K562 (cell line): ENCODE measurements around the gene UBE2L3. TPM values are rescaled to one million over a fixed set of nuclear protein-coding genes. Genes with fewer than 3 reads are reported as not detected.

Experiments used
- ATAC-seq: fragments of 200-7000 bp; cut with Tn5 transposase; 3 replicates; pipeline ENCODE4 v1.9.1; 2020; ENCODE audit warnings: moderate library complexity
- BruUV-seq: library from RNA; stranded (reverse); fragments of 400-500 nt; replicated peaks from 2 replicates; lab custom pipeline; 2021; lab: Mats Ljungman, UMichigan
- CTCF ChIA-PET: fragments of 300-600 bp; formaldehyde crosslinking; extraction: SDS; loops from one replicate; lab custom pipeline; 2021; ENCODE audit warnings: low intra/inter-chr PET ratio; lab: Yijun Ruan, JAX
- POLR2A ChIA-PET: fragments of 300-600, 350-650 bp; sonication (Branson Sonifier 250); formaldehyde crosslinking; extraction: SDS; loops from one replicate; lab custom pipeline; 2021; ENCODE audit warnings: antibody characterized with exemption, inconsistent platforms; lab: Yijun Ruan, JAX
- DNase-seq, 4 experiments: peaks; one replicate each; pipeline versions ENCODE4 v3.0.0 to v3.0.0-alpha.2; 2011 to 2018; ENCODE audit warnings: low spot score in 3 of 4, mixed read lengths in 3 of 4; ENCODE audit errors: extremely low read depth in 1 of 4
- FAIRE-seq: peaks from 2 replicates; lab custom pipeline; 2011; peaks lifted over from hg19 to GRCh38; lab: Jason Lieb, UNC
- H2AFZ ChIP-seq: 2 replicates; pipeline ENCODE4 v1.6.0; 2011; ENCODE audit warnings: low read depth, low read length, control low read depth, inconsistent platforms
- H3K27ac ChIP-seq: fragments of 200-600 bp; 3 replicates; pipeline ENCODE4 v1.8.0; 2011; ENCODE audit warnings: low read depth, mild to moderate bottlenecking, control low read depth, inconsistent platforms, low read length, moderate library complexity, mixed read lengths; ENCODE audit errors: extremely low read depth
- H3K27me3 ChIP-seq, 2 experiments: fragments of 300-600 bp in 1 of 2; 2 replicates in 1 of 2; 3 replicates in 1 of 2; pipeline versions ENCODE4 v1.6.0 to v1.8.0; 2011; ENCODE audit warnings: inconsistent platforms in 2 of 2, low read length in 2 of 2, mild to moderate bottlenecking in 1 of 2, mixed read lengths in 1 of 2, moderate library complexity in 1 of 2; ENCODE audit not compliant: control insufficient read depth in 2 of 2, insufficient read depth in 2 of 2
- H3K36me3 ChIP-seq: fragments of 300-600 bp; 3 replicates; pipeline ENCODE4 v1.8.0; 2011; ENCODE audit warnings: mild to moderate bottlenecking, low read length, inconsistent platforms; ENCODE audit not compliant: control insufficient read depth, insufficient read depth
- H3K4me1 ChIP-seq, 2 experiments: fragments of 200-600 bp in 1 of 2; replicated peaks in 1 of 2; 2 replicates in 1 of 2; 3 replicates in 1 of 2; pipeline versions ENCODE4 v1.5.1 to v1.8.0; 2011; ENCODE audit warnings: inconsistent platforms in 2 of 2, low read length in 2 of 2, mild to moderate bottlenecking in 1 of 2, mixed read lengths in 1 of 2, moderate library complexity in 1 of 2; ENCODE audit not compliant: control insufficient read depth in 2 of 2, insufficient read depth in 2 of 2
- H3K4me2 ChIP-seq: 2 replicates; pipeline ENCODE4 v1.6.1; 2011; ENCODE audit warnings: low read length, control low read depth, inconsistent platforms, mixed read lengths; ENCODE audit not compliant: insufficient read depth
- H3K4me3 ChIP-seq: fragments of 200-600 bp; sonication (generic), shearing (Covaris generic); 2 replicates; pipeline ENCODE4 v1.5.1; 2016; ENCODE audit warnings: control low read depth, inconsistent platforms
- H3K79me2 ChIP-seq: fragments of 200-600 bp; 3 replicates; pipeline ENCODE4 v1.8.0; 2011; ENCODE audit warnings: low read length, inconsistent platforms; ENCODE audit not compliant: control insufficient read depth, insufficient read depth
- H3K9ac ChIP-seq, 2 experiments: 2 replicates each; pipeline versions ENCODE4 v1.6.0 to v1.6.1; 2011; ENCODE audit warnings: low read depth in 2 of 2, low read length in 2 of 2, control low read depth in 1 of 2, inconsistent platforms in 1 of 2, mild to moderate bottlenecking in 1 of 2, mixed read lengths in 1 of 2; ENCODE audit not compliant: insufficient read depth in 1 of 2
- H3K9me1 ChIP-seq: one replicate; pipeline ENCODE4 v1.6.0; 2011; ENCODE audit warnings: inconsistent platforms, mild to moderate bottlenecking, low read length, moderate library complexity; ENCODE audit not compliant: control insufficient read depth, insufficient read depth
- H3K9me3 ChIP-seq: replicated peaks from 2 replicates; pipeline ENCODE4 v1.5.1; 2011; ENCODE audit warnings: low read depth, low read length, inconsistent platforms; ENCODE audit not compliant: control insufficient read depth, insufficient read depth
- H4K20me1 ChIP-seq: replicated peaks from 2 replicates; pipeline ENCODE4 v1.6.1; 2011; ENCODE audit warnings: low read length, inconsistent platforms, mixed read lengths; ENCODE audit not compliant: control insufficient read depth, insufficient read depth
- ADNP ChIP-seq: fragments of 200-800 bp; sonication (Bioruptor generic); IDR thresholded peaks from 2 replicates; pipeline ENCODE4 v1.6.1; 2016; ENCODE audit warnings: missing genetic modification characterization, missing compliant biosample characterization
- MLX ChIP-seq, 2 experiments: fragments of 450-650 bp in 1 of 2; sonication (generic) in 1 of 2; formaldehyde crosslinking; conservative IDR thresholded peaks; 2 replicates each; pipeline versions ENCODE4 v1.4.0 to v1.8.1; 2020 to 2022; ENCODE audit warnings: mild to moderate bottlenecking in 1 of 2, missing genetic modification reagents in 1 of 2
- WGBS: fragments of 100-300 bp; shearing (Covaris generic); methylation state at CpG from one replicate; pipeline ENCODE4 v1.1.6; 2016; ENCODE audit warnings: low coverage, mixed read lengths; ENCODE audit not compliant: insufficient coverage; ENCODE audit errors: missing lambda C conversion rate; 5-methylcytosine and 5-hydroxymethylcytosine counted together
- in situ Hi-C: fragments of 300-500 bp; cut with MboI; formaldehyde crosslinking; loops from 4 replicates; pipeline ENCODE4 v1.15.0; 2018; ENCODE audit warnings: inconsistent platforms, mixed read lengths
- intact Hi-C: fragments of 100-400 bp; cut with micrococcal nuclease; formaldehyde crosslinking; loops from 2 replicates; pipeline ENCODE4 v1.14.2; 2022
- polyA plus RNA-seq, 8 experiments: library from polyadenylated mRNA; depleted of rRNA in 4 of 8; stranded (reverse) in 5 of 8; unstranded in 3 of 8; fragments of >200 nt; fragmentation: Nextera tagmentation in 2 of 8; fragmentation: Illumina TruSeq in 1 of 8; extraction: Ambion mirVana in 2 of 8; extraction: Trizol in 1 of 8; gene quantifications; 2 replicates each; pipeline versions ENCODE4 v1.2.1 to v1.2.3, GENCODE V29; 2011 to 2014; ENCODE audit warnings: inconsistent platforms in 1 of 8, missing spikeins in 1 of 8
- total RNA-seq, 7 experiments: library from RNA; depleted of rRNA in 6 of 7; stranded (reverse); fragments of >200 nt in 6 of 7; fragmentation: Illumina TruSeq in 2 of 7; extraction: Trizol in 2 of 7; gene quantifications; 2 replicates each; pipeline versions ENCODE4 v1.2.1 to v1.2.3, GENCODE V29; 2011 to 2021; ENCODE audit warnings: low replicate concordance in 1 of 7

The UBE2L3 gene
- total and polyA plus RNA-seq, 9 of the 15 experiments (the other 6 are each of a cell fraction or from before 2014, with no cell fraction given), result 215 to 625 (median 285) TPM

- in situ Hi-C loops (loop anchor here (5.0 to 25.0 kb wide), 3 partner anchors 104 to 504 kb away; no protein-coding TSS in a partner anchor), intact Hi-C loops (loop anchor here (1.0 kb wide), 3 partner anchors 9 to 47 kb away; partner anchors contain the start of genes CCDC116 and PPIL2)
- Histone ChIP-seq H3K9me1 (peaks cover 11% of the 10 kb centered on the region), H3K4me2 (peak overlapping the region; percentile 95), H3K9me3 (no peaks in the 10 kb centered on the region), H2AFZ (peak overlapping the region; percentile 97), H4K20me1 (peaks cover 13% of the 10 kb centered on the region), H3K27ac (peak overlapping the region; percentile 83), H3K4me3 (peak overlapping the region; percentile 59), H3K27me3 (no peaks in the 10 kb centered on the region; a peak in 1 of 5 replicates), H3K4me1 (peaks cover 27 to 61% of the 10 kb centered on the region in 2 experiments), H3K9ac (peak overlapping the region; percentile 1 to 92; a peak in 3 of 4 replicates), H3K36me3 (peaks cover 23% of the 10 kb centered on the region), H3K79me2 (peaks cover 29% of the 10 kb centered on the region)
- POLR2A ChIA-PET, result interaction anchor here (0.6 to 76.8 kb wide), 24 partner anchors 18 to 1448 kb away, joined by 3 to 4622 read pairs (median 6); partner anchors contain the start of genes CCDC116, MAPK1, PPIL2 and SDF2L1
- no TSS peak for BruUV-seq
- WGBS, result 75% methylated on average over 5 of the region's 5 CpGs
- CTCF ChIA-PET, result interaction anchor here (0.5 to 8.8 kb wide), 7 partner anchors 11 to 863 kb away, joined by 3 to 99 read pairs (median 5); partner anchors contain the start of genes CCDC116 and YDJC
- TF ChIP-seq MLX (CRISPR knock-in tag; conservative IDR thresholded peaks at IDR 0.05) (peak in 1 of 2 experiments; percentile 81; a peak in 1 of 4 replicates), ADNP (no peak)
- FAIRE-seq (no peak), ATAC-seq (no peak), DNase-seq (peak in 1 of 4 experiments; percentile 58)
These were observed 73.3 kb downstream of the UBE2L3 start for GRCh38 chr22:21640810-21641209.
